HL-60 (cell line): Measurements from ENCODE around the gene TFF3.

Source experiments
- CTCF ChIP-seq: IDR thresholded peaks from one replicate; pipeline ENCODE4 v1.5.1; 2011; ENCODE audit warnings: low read length, control low read depth, inconsistent platforms; ENCODE audit not compliant: insufficient read depth
- GABPA ChIP-seq: IDR thresholded peaks from 2 replicates; pipeline ENCODE4 v1.6.1; 2012; ENCODE audit warnings: low read depth
- POLR2AphosphoS5 ChIP-seq: IDR thresholded peaks from 2 replicates; pipeline ENCODE4 v1.6.1; 2012; ENCODE audit warnings: low read depth
- REST ChIP-seq: IDR thresholded peaks from 2 replicates; pipeline ENCODE4 v1.6.1; 2012; ENCODE audit warnings: low read depth; ENCODE audit not compliant: insufficient replicate concordance
- SPI1 ChIP-seq: IDR thresholded peaks from 2 replicates; pipeline ENCODE4 v1.6.1; 2012; ENCODE audit warnings: low read depth, mild to moderate bottlenecking, borderline replicate concordance

GRCh38 chr21:42364304-42364865 is 49.2 kb upstream of the TFF3 start:
- TF ChIP-seq CTCF (no peak), GABPA (no peak), POLR2AphosphoS5 (no peak), SPI1 (no peak), REST (no peak)
